Measurements from ENCODE around the gene PPL. TPM values are rescaled to one million over a fixed set of nuclear protein-coding genes. Genes with fewer than 3 reads are reported as not detected.

The PPL gene
- total RNA-seq, 4 donors from 2014 or later: 67.5 to 239 (median 111) TPM

DNA sequence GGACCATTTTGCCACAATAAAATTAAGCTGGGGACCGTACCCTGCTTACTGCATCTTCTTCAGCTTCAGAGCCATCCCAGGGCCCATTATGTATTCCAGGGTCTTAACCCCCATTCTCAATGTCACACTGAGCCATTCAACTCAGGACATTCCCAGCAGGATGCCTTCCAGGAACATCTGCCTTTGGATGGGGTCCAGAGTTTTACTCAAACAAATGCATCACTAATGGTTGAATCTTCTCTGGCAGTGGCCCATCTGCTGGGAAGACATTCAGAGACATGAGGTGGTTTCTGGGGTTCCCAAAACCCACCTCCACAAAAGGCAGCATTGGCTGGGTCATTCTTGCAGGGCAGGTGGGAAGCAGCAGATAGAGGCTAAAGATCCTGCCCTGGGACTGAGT lies 17.8 kb upstream of the PPL start:
- TF ChIP-seq, protein P1, sequence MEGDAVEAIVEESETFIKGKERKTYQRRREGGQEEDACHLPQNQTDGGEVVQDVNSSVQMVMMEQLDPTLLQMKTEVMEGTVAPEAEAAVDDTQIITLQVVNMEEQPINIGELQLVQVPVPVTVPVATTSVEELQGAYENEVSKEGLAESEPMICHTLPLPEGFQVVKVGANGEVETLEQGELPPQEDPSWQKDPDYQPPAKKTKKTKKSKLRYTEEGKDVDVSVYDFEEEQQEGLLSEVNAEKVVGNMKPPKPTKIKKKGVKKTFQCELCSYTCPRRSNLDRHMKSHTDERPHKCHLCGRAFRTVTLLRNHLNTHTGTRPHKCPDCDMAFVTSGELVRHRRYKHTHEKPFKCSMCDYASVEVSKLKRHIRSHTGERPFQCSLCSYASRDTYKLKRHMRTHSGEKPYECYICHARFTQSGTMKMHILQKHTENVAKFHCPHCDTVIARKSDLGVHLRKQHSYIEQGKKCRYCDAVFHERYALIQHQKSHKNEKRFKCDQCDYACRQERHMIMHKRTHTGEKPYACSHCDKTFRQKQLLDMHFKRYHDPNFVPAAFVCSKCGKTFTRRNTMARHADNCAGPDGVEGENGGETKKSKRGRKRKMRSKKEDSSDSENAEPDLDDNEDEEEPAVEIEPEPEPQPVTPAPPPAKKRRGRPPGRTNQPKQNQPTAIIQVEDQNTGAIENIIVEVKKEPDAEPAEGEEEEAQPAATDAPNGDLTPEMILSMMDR (IDR thresholded peaks at IDR 0.05; ENCODE audit: low read depth): no peak

DNA sequence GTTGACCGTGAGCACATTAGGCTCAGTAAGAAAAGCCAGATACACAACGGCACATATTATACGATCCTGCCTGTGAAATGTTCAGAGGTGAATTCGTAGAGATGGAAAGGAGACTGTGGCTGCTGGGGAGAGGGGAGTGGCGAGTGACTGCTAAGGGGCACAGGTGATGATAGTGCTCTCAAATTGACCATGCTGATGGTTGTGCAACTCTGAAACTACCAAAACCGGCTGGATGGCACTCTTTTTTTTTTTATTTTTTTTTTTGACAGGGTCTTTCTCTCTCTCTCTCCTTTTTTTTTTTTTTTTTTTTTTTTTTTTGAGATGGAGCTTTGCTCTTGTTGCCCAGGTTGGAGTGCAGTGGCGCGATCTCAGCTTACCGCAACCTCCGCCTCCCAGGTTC lies 13.0 kb upstream of the PPL start:
- TF ChIP-seq, protein P1 (IDR thresholded peaks at IDR 0.05; ENCODE audit: low read depth): no peak

DNA sequence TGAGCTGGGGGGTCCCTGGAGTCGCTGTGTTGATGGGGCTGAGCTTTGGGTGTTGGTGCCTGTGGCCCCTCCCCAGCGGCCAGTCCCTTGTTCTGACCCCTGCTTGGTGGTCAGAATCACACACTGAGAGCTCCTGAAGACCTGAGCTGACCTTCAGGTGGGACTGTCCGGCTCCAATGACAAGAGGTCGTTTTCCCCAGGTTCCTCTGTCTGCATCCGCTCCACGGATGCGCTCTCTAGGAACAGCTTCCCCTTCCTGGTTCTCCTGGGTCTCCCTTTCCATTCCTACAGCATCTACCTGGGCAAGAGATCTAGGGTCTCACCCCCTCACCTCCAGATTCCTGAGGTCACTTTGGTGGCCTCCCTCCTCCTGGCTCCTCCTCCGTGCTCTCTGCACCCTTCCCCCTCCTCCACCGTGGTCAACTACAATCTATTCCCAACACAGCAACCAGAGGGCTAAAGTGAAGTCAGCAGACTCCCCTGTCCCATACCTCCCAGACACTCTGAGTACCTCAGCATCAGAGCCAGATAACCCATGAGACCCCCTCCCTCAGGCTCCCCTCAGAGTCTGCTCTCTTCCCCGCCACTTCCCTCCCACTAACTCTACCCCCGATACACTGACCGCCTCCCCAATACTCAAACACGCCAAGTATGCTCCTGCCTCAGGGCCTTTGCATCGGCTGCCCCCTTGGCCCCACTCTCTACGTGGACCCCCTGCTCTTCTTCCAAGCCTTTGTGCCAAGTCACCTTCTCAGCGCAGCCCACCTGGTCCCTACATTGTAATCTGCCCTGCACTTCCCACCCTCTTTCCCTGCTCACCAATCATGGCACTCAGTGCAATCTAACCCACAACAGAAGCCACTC lies 12.2 kb upstream of the PPL start:
- TF ChIP-seq, protein P1 (IDR thresholded peaks at IDR 0.05; ENCODE audit: low read depth): no peak

DNA sequence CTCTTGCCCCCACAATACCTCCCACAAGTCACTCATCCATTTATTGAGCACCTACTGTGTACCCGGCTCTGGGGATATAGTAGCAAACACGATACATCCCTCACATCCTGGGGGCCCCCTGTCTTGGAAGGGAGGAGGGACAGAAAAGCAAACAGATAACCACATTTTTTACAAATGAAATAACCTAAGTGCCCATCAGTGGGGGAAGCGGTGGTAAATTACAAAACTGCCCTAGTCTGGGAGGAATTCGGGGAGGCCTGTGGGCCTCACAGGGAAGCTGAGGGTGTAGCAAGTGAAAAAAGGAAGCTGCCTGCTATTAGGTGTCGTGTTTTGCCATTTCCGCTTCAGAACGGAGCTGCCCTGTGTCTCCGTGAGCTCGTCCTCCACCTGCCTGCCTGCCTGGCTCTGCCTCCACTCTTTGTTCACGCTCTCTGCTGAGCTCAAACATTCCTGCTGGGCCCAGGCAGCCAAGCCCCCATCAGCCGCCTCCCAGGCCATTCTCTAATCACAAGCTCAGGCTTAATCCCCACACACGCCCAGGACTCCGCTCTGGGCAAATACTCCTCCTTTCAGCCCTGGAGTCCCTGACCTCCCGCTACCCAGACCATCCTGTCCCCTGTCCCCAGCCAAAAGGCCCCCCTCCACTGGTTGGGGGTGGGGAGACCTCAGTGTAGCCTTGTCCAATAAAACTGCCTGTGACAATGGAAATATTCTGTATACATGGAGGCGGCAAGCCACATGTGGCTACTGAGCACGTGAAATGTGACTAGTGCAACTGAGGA lies 11.0 kb upstream of the PPL start:
- TF ChIP-seq, protein P1 (IDR thresholded peaks at IDR 0.05; ENCODE audit: low read depth): no peak

DNA sequence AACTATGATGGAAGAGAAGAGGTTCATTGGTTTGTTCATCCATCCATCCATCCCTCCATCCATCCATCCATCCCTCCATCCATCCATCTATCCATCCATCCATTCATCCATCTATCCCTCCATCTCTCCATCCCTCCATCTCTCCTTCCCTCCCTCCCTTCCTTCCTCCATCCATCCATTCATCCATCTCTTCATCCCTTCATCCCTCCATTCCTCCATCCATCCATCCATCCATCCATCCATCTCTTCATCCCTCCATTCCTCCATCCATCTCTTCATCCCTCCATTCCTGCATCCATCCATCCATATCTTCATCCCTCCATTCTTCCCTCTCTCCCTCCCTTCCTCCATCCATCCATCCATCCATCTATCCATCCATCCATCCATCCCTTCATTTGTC lies 10.0 kb upstream of the PPL start:
- TF ChIP-seq, protein P1 (IDR thresholded peaks at IDR 0.05; ENCODE audit: low read depth): no peak

DNA sequence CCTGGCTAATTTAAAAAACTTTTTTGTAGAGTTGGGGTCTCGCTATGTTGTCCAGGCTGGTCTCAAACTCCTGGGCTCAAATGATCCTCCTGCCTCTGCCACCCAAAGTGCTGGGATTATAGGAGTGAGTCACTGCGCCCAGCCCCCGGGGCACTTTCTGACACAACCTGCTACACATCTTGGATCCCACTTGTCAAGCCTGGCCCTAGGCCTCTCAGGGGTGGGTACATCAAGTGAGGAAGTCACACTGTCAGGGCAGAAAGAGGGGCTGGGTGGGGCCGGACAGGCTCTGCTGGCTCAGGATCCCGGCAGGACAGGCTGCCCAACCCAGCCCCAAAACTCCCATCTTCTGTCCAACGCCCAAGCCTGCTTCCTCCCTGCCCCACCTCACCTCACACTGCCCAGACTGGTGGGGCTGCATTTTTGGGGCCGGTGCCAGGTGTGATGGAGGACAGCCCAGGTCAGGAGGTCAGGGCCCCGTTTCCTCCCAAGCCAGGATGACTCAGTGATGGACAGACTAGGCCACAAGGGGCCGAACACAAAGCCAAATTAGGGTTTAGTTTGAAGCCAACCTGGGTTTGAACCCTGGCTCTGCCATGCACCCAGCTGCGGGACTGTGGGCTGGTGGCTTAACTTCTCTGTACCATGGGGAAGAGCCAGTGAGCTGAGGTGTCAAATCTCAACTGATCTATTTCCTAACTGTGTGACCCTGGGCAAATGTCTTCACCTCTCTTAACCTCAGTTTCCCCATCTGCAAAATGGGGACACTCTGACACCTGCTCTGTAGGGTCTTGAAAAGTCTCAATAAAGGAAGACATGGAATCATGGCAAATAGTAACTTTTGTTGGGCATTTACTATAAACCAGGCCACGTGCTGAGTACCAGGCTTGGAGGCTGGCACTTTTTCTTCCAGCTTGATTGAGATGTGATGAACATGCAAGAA lies 8.9 kb upstream of the PPL start:
- TF ChIP-seq, protein P1 (IDR thresholded peaks at IDR 0.05; ENCODE audit: low read depth): no peak

All from subcutaneous adipose tissue (tissue), 4 donors.